Gastrocnemius medialis (tissue), 4 donors: ENCODE data around the gene PTPRT. TPM values are rescaled to one million over a fixed set of nuclear protein-coding genes. Genes with fewer than 3 reads are reported as not detected.

Source experiments
- ATAC-seq, 2 donors: fragments of 150-250 bp; one replicate each; pipeline ENCODE4 v1.9.1; 2016
- DNase-seq, 2 donors: peaks; one replicate each; pipeline ENCODE4 v3.0.0-alpha.2; 2019
- H3K27ac ChIP-seq, 4 donors: fragments of 200-600 bp; sonication (generic); 1 replicate in 1 of 4; 2 replicates in 3 of 4; pipeline ENCODE4 v1.5.1; 2016 to 2018; ENCODE audit warnings: mild to moderate bottlenecking in 2 of 4, moderate library complexity in 1 of 4
- H3K27me3 ChIP-seq, 3 donors: fragments of 200-600 bp; sonication (generic) in 2 of 3; 1 replicate in 1 of 3; 2 replicates in 2 of 3; pipeline versions ENCODE4 v1.5.1 to v1.6.0; 2016 to 2019; ENCODE audit warnings: mild to moderate bottlenecking in 1 of 3, moderate library complexity in 1 of 3
- H3K36me3 ChIP-seq, 2 donors: fragments of 200-600 bp; sonication (generic) in 1 of 2; one replicate each; pipeline ENCODE4 v1.5.1; 2017 to 2018
- H3K4me1 ChIP-seq, 2 donors: fragments of 200-600 bp; sonication (generic) in 1 of 2; one replicate each; pipeline ENCODE4 v1.5.1; 2016 to 2017; ENCODE audit warnings: mild to moderate bottlenecking in 2 of 2
- H3K4me3 ChIP-seq, 4 donors: fragments of 200-600 bp; sonication (generic) in 3 of 4; 1 replicate in 1 of 4; 2 replicates in 3 of 4; pipeline ENCODE4 v1.5.1; 2016 to 2019; ENCODE audit warnings: mild to moderate bottlenecking in 2 of 4
- H3K9me3 ChIP-seq, 3 donors: fragments of 200-600 bp; sonication (generic) in 2 of 3; 1 replicate in 1 of 3; 2 replicates in 2 of 3; pipeline ENCODE4 v1.5.1; 2016 to 2019
- CTCF ChIP-seq, 5 experiments: fragments of 450-650 bp in 3 of 5; fragments of 200-600 bp in 2 of 5; sonication (generic) in 2 of 5; IDR thresholded peaks in 4 of 5; conservative IDR thresholded peaks in 1 of 5; 1 replicate in 4 of 5; 2 replicates in 1 of 5; pipeline ENCODE4 v1.5.1; 2016 to 2019; ENCODE audit warnings: antibody characterized with exemption in 5 of 5, mild to moderate bottlenecking in 3 of 5, moderate library complexity in 3 of 5
- POLR2A ChIP-seq, 2 donors: fragments of 450-650 bp; IDR thresholded peaks; one replicate each; pipeline ENCODE4 v1.6.1; 2017; ENCODE audit warnings: antibody characterized with exemption in 2 of 2, mild to moderate bottlenecking in 2 of 2, moderate library complexity in 2 of 2
- in situ Hi-C, 4 donors: fragments of 200-750 bp; cut with MboI; loops; one replicate each; pipeline versions ENCODE4 v1.15.0 to v1.8.0; 2017; ENCODE audit warnings: low sequenced_read_pairs in 4 of 4
- intact Hi-C: fragments of 100-400 bp; cut with DNase I; formaldehyde crosslinking; loops from one replicate; pipeline ENCODE4 v1.15.1; 2023; ENCODE audit warnings: low total_unique reads
- total RNA-seq, 4 donors: library from RNA; depleted of rRNA; stranded (reverse); fragments of >200 nt; gene quantifications; one replicate each; pipeline versions ENCODE4 v1.1.0 to v1.2.3, GENCODE V29; 2016

Gene PTPRT
- total RNA-seq, 4 donors from 2014 or later: not detected

- H3K27ac ChIP-seq: no peak overlapping the region
- no peak overlapping the region for H3K4me3 ChIP-seq
- H3K36me3 ChIP-seq: no peaks in the 10 kb centered on the region
- no peaks in the 10 kb centered on the region for H3K4me1 ChIP-seq
- no peak for TF ChIP-seq CTCF (IDR thresholded peaks at IDR 0.05 in 4 of 5, conservative IDR thresholded peaks at IDR 0.05 in 1 of 5)
- TF ChIP-seq POLR2A (IDR thresholded peaks at IDR 0.05): no peak
- DNase-seq: no peak
- ATAC-seq: no peak
- no peaks in the 10 kb centered on the region for H3K9me3 ChIP-seq
- H3K27me3 ChIP-seq: no peaks in the 10 kb centered on the region
- in situ Hi-C loops: no loop called here
- intact Hi-C loops: no loop called here
Measured at GRCh38 chr20:42258564-42259302, 931.0 kb downstream of the PTPRT start.

DNA sequence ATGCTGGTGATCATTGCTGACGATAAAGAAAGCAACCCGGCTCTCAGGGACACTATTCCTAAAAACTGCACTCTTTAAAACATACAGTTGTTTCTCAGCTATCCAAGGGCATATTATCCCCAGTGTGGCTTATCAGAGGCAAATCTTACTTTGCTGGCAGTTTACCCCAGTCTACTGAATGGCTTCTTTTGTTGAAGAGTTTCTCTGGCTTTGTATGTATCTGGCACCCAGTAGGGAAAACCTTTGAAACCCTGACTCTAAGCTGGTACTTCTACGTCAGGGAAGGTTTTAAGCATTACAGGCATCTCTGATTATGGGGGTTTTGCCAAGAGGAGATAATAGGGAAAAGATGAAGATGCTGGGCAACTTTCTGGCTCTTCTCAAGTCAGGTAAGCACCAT, 933.9 kb downstream of the PTPRT start:
- in situ Hi-C loops: no loop called here
- H3K27me3 ChIP-seq: no peaks in the 10 kb centered on the region
- DNase-seq: no peak
- no peak for TF ChIP-seq CTCF (IDR thresholded peaks at IDR 0.05 in 4 of 5, conservative IDR thresholded peaks at IDR 0.05 in 1 of 5)
- TF ChIP-seq POLR2A (IDR thresholded peaks at IDR 0.05): no peak
- H3K27ac ChIP-seq: no peak overlapping the region
- no peak overlapping the region for H3K4me3 ChIP-seq
- H3K9me3 ChIP-seq: no peaks in the 10 kb centered on the region
- no peaks in the 10 kb centered on the region for H3K36me3 ChIP-seq
- no peak for ATAC-seq
- intact Hi-C loops: no loop called here
- H3K4me1 ChIP-seq: no peaks in the 10 kb centered on the region

DNA sequence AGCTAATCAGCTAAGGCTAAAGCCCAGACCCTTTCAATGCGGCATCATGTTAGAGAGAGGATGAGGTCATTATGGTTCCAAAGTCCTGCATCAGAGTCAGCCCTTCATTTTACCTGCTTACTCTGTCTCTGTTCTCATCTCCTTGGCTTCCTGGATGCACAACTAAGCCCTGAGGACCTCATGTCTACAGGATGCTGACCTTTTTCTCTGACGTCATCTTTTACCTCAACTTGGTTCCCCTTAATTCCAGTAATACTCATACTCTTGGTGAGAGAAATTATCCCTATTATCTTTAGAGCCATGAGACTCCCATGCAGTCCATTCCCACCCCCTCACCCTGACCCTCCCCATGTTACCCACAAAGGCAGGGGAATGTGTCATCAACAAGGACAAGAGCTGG, 935.0 kb downstream of the PTPRT start:
- Histone ChIP-seq H3K4me3 (no peak overlapping the region), H3K36me3 (no peaks in the 10 kb centered on the region), H3K27ac (no peak overlapping the region), H3K9me3 (no peaks in the 10 kb centered on the region), H3K27me3 (no peaks in the 10 kb centered on the region), H3K4me1 (no peaks in the 10 kb centered on the region)
- intact Hi-C loops: no loop called here
- no peak for TF ChIP-seq CTCF (IDR thresholded peaks at IDR 0.05 in 4 of 5, conservative IDR thresholded peaks at IDR 0.05 in 1 of 5)
- ATAC-seq: no peak
- DNase-seq: no peak
- in situ Hi-C loops: no loop called here

DNA sequence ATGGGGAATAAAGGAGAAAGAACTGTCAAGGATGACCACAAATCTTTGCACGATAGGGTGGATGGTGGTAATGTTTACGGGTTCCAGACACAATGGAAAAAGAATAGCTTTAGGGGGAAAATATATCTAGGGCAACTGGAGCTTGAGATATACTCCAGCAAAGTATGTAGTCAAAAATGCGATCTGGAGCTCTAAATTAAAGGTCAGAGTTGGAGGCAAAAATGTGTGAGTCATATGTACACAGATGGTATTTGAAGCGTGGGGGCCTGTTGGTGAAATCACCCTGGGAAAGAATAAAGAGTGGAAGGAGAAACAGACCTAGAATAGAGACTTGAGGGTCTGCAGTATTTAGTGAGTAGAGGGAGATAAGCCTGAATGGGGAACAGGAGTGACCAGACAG, 937.6 kb downstream of the PTPRT start:
- ATAC-seq: no peak
- Histone ChIP-seq H3K36me3 (no peaks in the 10 kb centered on the region), H3K4me3 (no peak overlapping the region), H3K4me1 (no peaks in the 10 kb centered on the region), H3K27me3 (no peaks in the 10 kb centered on the region), H3K9me3 (no peaks in the 10 kb centered on the region), H3K27ac (no peak overlapping the region)
- intact Hi-C loops: no loop called here
- TF ChIP-seq CTCF (IDR thresholded peaks at IDR 0.05 in 4 of 5, conservative IDR thresholded peaks at IDR 0.05 in 1 of 5) (no peak), POLR2A (IDR thresholded peaks at IDR 0.05) (no peak)
- DNase-seq: no peak
- in situ Hi-C loops: no loop called here
